ENCODE data around the gene MYO1D.
A peak's percentile ranks its signal among the peaks of the same experiment; 100 is the strongest.

The MYO1D gene

DNA sequence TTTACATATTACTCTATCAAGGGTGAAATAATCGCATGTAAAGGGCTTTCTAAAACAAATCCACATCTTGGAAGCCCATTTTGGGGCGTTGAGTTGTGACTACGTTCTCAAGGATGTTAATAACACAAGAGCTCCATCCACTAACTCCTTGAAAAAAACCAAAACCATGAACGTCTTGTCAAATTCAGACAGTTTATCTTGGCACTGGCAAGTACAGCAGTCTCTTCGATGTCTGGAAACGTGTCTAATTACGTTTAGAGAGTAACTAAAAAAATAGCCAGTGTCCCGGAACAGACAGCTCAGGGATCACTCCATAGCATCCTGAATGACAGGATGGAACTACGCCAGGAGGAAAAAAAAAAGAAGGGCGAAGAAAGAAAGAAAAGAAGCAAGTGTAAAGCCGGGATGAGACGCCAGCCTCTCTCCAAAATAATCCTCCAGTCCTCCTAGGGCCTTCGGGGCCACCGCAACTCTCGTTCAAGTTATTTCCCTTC, 954 bp downstream of the MYO1D start:
- Histone ChIP-seq H3K36me3 (replicated peaks; ENCODE audit: insufficient read depth, low read length) (no peaks in the 10 kb centered on the region), H3K4me2 (ENCODE audit: low read depth, low read length) (peak overlapping the region; percentile 75), H3K27ac (ENCODE audit: low read length) (peak overlapping the region; percentile 83; the same call in 1 of the 2 replicates), H3K79me2 (ENCODE audit: low read length) (peaks cover 50% of the 10 kb centered on the region), H3K9me2 (replicated peaks; ENCODE audit: insufficient read depth, low read length) (no peaks in the 10 kb centered on the region), H3K27me3 (replicated peaks; ENCODE audit: insufficient read depth, low read length) (no peaks in the 10 kb centered on the region), H3K9ac (ENCODE audit: low read length) (peak overlapping the region; percentile 74), H4K20me1 (ENCODE audit: insufficient read depth, low read length) (0 out of 2 replicates have a peak, but pooled peaks cover 5% of the 10 kb centered on the region), H3K9me3 (replicated peaks; ENCODE audit: insufficient read depth, low read length) (no peaks in the 10 kb centered on the region), H2AFZ (ENCODE audit: low read length) (no peak overlapping the region), H3K4me1 (ENCODE audit: low read length) (peaks cover 30% of the 10 kb centered on the region), H3K4me3 (ENCODE audit: low read length) (peak overlapping the region; percentile 68), H3F3A (ENCODE audit: insufficient read depth, low read length) (peaks cover 6% of the 10 kb centered on the region)
- DNase-seq: peak; percentile 21
- TF ChIP-seq EZH2 (optimal IDR thresholded peaks at IDR 0.05; ENCODE audit: low read depth, low read length) (no peak), EZH2phosphoT487 (IDR thresholded peaks at IDR 0.05; ENCODE audit: low read length) (no peak)
- TF ChIP-seq, protein P1, sequence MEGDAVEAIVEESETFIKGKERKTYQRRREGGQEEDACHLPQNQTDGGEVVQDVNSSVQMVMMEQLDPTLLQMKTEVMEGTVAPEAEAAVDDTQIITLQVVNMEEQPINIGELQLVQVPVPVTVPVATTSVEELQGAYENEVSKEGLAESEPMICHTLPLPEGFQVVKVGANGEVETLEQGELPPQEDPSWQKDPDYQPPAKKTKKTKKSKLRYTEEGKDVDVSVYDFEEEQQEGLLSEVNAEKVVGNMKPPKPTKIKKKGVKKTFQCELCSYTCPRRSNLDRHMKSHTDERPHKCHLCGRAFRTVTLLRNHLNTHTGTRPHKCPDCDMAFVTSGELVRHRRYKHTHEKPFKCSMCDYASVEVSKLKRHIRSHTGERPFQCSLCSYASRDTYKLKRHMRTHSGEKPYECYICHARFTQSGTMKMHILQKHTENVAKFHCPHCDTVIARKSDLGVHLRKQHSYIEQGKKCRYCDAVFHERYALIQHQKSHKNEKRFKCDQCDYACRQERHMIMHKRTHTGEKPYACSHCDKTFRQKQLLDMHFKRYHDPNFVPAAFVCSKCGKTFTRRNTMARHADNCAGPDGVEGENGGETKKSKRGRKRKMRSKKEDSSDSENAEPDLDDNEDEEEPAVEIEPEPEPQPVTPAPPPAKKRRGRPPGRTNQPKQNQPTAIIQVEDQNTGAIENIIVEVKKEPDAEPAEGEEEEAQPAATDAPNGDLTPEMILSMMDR (IDR thresholded peaks at IDR 0.05; ENCODE audit: low read length): no peak

DNA sequence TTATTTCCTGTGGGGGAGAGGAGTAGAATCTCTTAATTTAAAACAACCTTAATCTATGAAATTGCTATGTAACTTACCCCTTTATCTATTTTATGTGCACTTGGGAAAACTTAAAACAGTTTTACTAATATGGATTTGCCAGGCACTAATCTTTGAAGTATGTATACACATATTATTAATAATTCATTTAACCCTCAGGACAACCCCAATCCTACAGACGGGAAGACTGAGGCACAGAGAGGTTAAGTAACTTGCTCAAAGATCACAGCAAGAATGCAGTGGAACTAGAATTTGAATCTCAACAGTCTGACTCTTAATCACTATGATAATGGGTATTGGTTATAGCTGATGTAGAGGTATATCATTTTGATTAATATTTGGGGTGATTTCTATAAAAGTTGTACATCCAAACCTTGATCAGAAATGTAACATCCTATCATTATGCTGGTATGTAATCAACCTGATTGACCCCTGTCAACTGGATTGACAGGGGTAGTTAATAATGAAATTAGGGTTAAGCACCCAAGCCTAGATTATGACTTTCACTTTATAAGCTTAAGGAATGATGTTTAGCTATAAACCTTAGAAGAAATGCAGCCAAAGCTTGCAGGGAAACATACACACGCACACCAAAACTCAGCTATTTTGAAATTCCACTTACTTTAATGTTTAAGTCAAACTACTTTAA, 1.6 kb downstream of the MYO1D start:
- H3K79me2 ChIP-seq (ENCODE audit: low read length): peaks cover 56% of the 10 kb centered on the region
- H3K4me1 ChIP-seq (ENCODE audit: low read length): peaks cover 30% of the 10 kb centered on the region
- no peaks in the 10 kb centered on the region for H3K27me3 ChIP-seq (replicated peaks; ENCODE audit: insufficient read depth, low read length)
- no peaks in the 10 kb centered on the region for H3K9me2 ChIP-seq (replicated peaks; ENCODE audit: insufficient read depth, low read length)
- H3K4me3 ChIP-seq (ENCODE audit: low read length): peak overlapping the region; percentile 68
- no peaks in the 10 kb centered on the region for H3K36me3 ChIP-seq (replicated peaks; ENCODE audit: insufficient read depth, low read length)
- H3K9ac ChIP-seq (ENCODE audit: low read length): peak overlapping the region; percentile 74
- no peaks in the 10 kb centered on the region for H3K9me3 ChIP-seq (replicated peaks; ENCODE audit: insufficient read depth, low read length)
- DNase-seq: no peak
- H3K27ac ChIP-seq (ENCODE audit: low read length): peak overlapping the region; percentile 83; the same call in 1 of the 2 replicates
- H4K20me1 ChIP-seq (ENCODE audit: insufficient read depth, low read length): 0 out of 2 replicates have a peak, but pooled peaks cover 5% of the 10 kb centered on the region
- TF ChIP-seq, protein P1 (IDR thresholded peaks at IDR 0.05; ENCODE audit: low read length): no peak
- TF ChIP-seq EZH2phosphoT487 (IDR thresholded peaks at IDR 0.05; ENCODE audit: low read length) (no peak), EZH2 (optimal IDR thresholded peaks at IDR 0.05; ENCODE audit: low read depth, low read length) (no peak)
- H3K4me2 ChIP-seq (ENCODE audit: low read depth, low read length): peak overlapping the region; percentile 75
- no peak overlapping the region for H2AFZ ChIP-seq (ENCODE audit: low read length)
- H3F3A ChIP-seq (ENCODE audit: insufficient read depth, low read length): peaks cover 6% of the 10 kb centered on the region

DNA sequence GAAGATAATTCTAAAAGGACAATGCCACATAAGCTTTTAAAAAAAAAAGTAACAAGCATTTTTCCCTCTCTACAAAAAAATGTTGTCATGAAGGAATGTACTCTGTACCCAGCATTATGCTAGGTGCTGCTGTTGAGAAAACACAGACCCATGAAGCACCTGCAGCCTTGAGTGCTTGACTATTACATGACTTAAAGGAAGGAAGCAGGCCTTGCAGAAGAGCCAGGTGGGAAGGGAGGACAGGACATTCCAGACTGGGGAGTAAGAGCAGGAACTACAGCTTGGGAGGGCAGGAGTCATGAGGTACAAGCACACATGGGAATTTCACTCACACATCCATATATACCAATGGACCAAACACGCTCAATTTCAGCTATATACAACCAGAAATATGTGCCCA, 3.8 kb downstream of the MYO1D start:
- Histone ChIP-seq H3K9me3 (replicated peaks; ENCODE audit: insufficient read depth, low read length) (no peaks in the 10 kb centered on the region), H3K9ac (ENCODE audit: low read length) (no peak overlapping the region), H2AFZ (ENCODE audit: low read length) (no peak overlapping the region), H3K9me2 (replicated peaks; ENCODE audit: insufficient read depth, low read length) (no peaks in the 10 kb centered on the region), H3K79me2 (ENCODE audit: low read length) (peaks cover 79% of the 10 kb centered on the region), H3K4me1 (ENCODE audit: low read length) (peaks cover 26% of the 10 kb centered on the region), H3K4me2 (ENCODE audit: low read depth, low read length) (no peak overlapping the region), H3K36me3 (replicated peaks; ENCODE audit: insufficient read depth, low read length) (no peaks in the 10 kb centered on the region), H3F3A (ENCODE audit: insufficient read depth, low read length) (peaks cover 6% of the 10 kb centered on the region), H3K4me3 (ENCODE audit: low read length) (no peak overlapping the region), H4K20me1 (ENCODE audit: insufficient read depth, low read length) (0 out of 2 replicates have a peak, but pooled peaks cover 5% of the 10 kb centered on the region), H3K27me3 (replicated peaks; ENCODE audit: insufficient read depth, low read length) (no peaks in the 10 kb centered on the region), H3K27ac (ENCODE audit: low read length) (no peak overlapping the region)
- TF ChIP-seq EZH2phosphoT487 (IDR thresholded peaks at IDR 0.05; ENCODE audit: low read length): no peak
- TF ChIP-seq, protein P1 (IDR thresholded peaks at IDR 0.05; ENCODE audit: low read length): no peak
- TF ChIP-seq EZH2 (optimal IDR thresholded peaks at IDR 0.05; ENCODE audit: low read depth, low read length): no peak
- no peak for DNase-seq

Data from MM.1S (cell line).